Measurements from ENCODE around the gene NIPAL3.
"Not testable (repeated sequence)": the region's sequence is repeated elsewhere in the genome, so short reads cannot be mapped to it uniquely, and the experiment has no call there.

NIPAL3 gene

GRCh38 chr1:24424990-24425389 lies 9.4 kb downstream of the NIPAL3 start:
- no peak for DNase-seq (ENCODE audit: low spot score)

DNA sequence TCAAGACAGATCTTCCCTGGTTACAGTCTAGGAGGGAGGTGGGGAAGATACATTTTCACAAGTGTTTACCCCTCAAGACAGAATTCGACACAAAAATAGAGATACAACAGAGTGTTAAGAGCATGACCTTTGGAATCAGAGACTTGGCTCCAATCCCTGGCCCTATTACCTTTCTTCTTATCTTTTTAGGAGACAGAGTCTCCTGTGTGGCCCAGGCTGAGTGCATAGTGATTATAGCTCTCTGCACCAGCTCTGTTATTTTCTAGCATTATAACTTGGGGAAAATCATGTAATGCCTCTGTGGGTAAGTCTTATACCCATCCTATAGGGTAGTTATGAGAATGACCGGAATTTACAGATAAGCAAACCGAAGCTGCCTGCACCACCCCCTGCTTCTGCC lies 9.8 kb downstream of the NIPAL3 start:
- DNase-seq (ENCODE audit: low spot score), result no peak

DNA sequence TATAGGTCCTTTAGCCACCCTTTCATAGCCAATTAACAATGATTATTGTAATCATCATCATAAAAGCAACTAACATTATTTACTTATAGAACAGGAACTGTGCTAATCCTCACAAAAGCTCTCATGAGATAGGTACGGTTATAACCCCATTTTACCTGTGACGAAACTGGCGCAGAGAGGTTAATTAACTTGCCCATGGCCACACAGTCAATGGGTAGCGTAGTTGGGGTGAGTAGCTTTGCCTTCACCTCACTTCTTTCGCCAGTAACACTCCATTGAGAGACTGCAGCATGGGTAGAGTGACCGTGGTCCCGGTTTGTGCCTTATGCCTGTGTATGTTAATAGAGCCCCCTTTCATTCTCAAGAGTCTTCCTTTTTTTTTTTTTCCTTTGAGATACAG lies 10.3 kb downstream of the NIPAL3 start:
- no peak for DNase-seq (ENCODE audit: low spot score)

DNA sequence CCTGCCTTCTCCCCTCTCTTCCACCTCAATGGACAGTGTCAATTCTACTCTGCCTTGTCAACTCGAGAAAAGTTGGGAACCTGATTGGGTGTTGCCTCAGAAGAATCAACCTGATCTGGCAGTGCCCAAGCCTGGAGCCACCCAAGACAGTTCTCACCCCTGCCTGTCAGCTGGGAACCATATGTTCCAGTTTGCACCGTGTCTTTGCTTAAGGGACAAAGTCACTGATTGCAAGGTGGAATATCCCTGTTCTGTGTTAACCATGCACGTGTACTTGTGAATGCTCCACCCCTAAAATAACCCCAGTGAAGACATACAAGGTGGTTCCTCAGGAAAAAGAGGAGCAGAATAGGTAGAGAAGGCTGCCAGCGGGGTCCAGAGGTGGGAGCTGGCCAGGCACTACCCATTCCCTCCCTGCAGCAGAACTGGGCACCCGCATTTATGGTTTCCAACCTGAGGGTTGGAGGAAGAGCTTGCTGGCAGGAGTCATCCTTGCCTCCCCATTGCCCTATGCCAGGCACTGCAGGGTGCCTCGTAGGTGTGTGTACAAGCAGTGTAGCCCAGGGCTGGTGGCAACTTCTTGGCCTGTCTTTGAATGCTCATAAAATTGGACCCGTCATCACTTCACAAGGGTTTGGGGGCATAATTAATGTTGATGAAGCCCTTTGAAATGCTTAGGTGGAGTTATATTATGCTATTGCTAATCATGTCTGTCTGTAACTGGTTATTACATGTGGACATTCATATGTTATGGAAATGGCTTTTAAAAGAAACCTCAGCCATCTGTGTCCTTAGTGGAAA lies 11.3 kb downstream of the NIPAL3 start:
- DNase-seq (ENCODE audit: low spot score), result no peak

DNA sequence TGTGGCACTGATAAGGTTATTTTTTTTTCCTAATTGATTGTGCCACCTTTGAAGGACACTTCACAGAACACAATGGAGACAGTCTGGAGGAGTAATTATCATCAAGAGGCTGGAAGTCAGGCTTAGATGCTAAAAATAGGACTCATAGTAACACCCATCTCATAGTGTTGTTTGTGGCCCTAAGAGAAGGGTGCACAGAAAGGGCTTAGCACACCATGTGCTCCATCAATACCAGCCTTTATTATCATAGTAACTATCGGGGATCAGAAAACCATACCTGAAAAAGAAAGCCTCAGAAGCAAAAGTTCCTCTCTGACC lies 11.9 kb downstream of the NIPAL3 start:
- DNase-seq (ENCODE audit: low spot score), result no peak

DNA sequence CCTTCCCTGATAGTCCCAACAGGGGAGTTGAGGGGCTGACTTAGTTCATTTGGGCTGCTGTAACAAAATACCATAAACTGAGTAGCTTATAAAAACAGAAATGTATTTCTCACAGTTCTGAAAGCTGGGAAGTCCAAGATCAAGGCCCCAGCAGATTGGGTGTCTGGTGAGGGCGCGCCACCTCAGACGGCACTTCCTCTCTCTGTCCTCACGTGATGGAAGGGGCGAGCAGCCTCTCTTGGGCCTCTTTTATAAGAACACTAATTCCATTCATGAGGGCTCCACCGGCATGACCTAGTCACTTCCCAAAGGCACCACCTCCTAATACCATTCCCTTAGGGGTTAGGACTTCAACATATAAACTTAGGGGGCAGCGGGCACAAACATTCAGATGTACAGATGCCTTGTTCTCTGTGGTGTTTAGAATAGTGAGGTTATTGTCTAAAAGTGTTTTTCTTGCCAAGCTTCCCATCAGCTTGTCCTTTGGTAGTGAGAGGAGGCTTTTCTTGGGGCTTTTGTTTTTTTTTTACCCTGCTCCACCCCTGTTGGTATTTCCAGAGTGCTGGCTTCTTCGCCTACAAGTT lies 20.3 kb downstream of the NIPAL3 start:
- peak; percentile 61 for DNase-seq (ENCODE audit: low spot score)

DNA sequence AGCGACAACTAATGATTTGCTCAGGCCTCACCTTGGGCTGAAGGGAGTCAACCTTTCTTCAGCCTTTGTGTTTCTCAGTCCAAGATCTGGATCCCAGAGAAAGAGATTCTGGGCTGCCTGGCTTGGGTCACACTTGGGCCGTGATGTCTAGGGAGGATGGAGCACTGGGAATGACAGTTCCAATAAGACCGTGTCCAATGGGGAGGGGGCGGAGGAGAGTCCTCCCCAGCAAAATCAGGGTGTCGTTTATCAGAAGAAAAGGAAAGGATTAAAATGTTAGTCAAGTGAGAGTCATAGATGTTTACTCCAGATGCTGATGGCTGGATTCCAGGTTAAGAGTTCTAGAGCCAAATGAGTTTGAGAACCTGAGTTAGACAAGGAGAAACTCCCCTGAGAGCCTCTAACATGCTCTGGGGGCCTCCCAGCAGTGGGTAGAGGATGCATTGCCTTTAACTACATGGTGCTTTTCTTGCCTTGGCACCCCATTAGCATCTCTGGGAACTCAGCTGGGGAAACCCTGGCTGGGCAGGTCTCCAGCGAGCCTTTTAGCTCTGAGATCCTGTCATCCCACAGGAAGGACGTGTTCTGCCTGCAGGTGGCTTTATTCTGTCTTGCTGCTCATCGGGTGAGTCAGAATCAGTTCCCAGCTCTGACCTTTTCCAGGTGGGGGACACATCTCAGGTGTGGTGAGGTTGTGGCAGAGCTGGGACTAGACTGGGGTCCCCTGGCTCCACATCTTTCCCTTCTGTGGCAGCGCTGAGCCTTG lies 22.2 kb downstream of the NIPAL3 start:
- DNase-seq (ENCODE audit: low spot score), result no peak

GRCh38 chr1:24438423-24438901 lies 22.9 kb downstream of the NIPAL3 start:
- DNase-seq (ENCODE audit: low spot score), result peak; percentile 64

- DNase-seq (ENCODE audit: low spot score), result no peak
Measured at GRCh38 chr1:24440436-24440835, 24.8 kb downstream of the NIPAL3 start.

- DNase-seq (ENCODE audit: low spot score), result no peak
Measured at GRCh38 chr1:24441480-24441879, 25.9 kb downstream of the NIPAL3 start.

GRCh38 chr1:24441996-24442668 lies 26.5 kb downstream of the NIPAL3 start:
- DNase-seq (ENCODE audit: low spot score), result no peak

- DNase-seq (ENCODE audit: low spot score), result no peak
Measured at GRCh38 chr1:24442764-24443163, 27.2 kb downstream of the NIPAL3 start.

- peak; percentile 44 for DNase-seq (ENCODE audit: low spot score)
Measured at GRCh38 chr1:24443241-24443656, 27.6 kb downstream of the NIPAL3 start.

DNA sequence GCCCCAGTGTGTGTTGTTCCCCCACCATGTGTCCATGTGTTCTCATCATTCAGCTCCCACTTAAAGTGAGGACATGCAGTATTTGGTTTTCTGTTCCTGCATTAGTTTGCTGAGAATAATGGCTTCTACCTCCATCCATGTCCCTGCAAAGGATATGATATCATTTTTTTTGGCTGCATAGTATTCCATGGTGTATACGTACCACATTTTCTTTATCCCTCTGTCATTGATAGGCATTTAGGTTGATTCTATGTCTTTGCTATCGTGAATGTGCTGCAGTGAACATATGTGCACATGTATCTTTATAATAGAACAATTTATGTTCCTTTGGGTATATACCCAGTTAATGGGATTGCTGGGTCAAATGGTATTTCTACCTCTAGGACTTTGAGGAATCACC lies 30.8 kb downstream of the NIPAL3 start:
- DNase-seq (ENCODE audit: low spot score), result not testable (repeated sequence)

- no peak for DNase-seq (ENCODE audit: low spot score)
Measured at GRCh38 chr1:24450316-24450715, 34.7 kb downstream of the NIPAL3 start.

DNA sequence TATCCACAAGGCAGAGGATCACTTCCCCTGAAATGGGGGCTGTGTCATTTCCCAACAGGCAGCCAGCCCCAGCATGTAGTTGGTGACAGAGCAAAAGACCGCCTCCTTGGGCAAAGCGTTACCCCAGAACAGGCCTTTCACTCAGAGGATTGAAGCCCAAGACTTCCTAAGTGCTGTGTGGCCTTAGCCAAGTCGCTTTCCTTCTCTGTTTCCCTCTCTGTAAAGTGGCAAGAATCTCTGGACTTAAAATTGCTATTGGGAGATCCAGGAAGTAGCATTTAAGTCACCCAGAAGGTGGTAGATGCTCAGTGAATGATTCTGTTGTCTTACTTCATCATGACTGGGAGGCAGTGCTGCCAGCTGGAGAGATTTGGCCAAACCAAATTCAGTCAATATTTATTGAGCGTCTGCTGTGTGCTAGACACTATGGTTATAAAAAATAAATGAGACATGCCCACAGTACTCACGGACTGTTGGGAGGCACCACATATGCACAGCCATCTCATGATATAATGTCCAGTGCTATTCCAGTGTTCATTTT lies 35.3 kb downstream of the NIPAL3 start:
- DNase-seq (ENCODE audit: low spot score), result no peak

DNA sequence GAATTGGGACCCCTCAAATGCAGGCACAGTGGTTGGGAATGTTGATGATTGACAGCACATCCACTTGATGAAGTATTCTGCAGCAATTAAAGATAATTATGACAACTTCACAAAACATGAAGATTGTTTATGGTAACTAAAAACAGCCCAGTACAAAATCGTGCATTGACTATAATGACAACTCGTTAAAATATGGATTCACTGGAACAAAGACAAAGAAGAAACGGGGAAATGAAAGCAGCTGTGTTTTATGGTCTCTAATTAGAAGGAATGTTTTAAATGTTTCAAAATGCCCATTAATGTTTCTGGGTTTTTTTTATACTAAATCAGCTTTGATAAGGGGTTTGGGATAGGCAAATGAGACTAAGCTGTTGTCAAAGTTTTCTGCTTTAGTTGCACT lies 36.1 kb downstream of the NIPAL3 start:
- DNase-seq (ENCODE audit: low spot score), result no peak

DNA sequence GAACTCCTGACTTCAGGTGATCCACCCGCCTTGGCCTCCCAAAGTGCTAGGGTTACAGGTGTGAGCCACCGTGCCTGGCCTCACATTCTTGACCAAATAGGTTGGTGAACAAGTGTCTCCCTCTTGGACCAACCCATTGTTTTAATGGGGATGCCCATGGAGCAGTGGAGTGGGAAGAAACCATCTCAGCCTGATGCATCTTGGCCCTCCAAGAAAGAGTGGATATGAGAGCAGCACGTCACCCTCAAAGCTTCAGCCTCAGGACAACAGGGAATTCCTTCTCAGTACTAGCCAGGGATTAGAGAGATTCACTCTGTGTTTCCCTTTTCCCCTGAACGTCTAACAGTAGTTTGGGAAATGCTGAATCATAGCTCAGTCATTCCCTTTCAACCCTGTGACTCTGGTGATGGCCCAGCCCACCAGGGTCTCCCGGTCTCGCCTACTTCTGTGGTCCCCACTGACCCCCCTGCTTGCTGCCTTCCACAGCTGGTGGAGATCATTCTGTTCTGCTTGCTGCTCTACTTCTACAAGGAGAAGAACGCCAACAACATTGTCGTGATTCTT lies 37.4 kb downstream of the NIPAL3 start:
- DNase-seq (ENCODE audit: low spot score), result no peak

GRCh38 chr1:24454673-24455072 lies 39.1 kb downstream of the NIPAL3 start:
- no peak for DNase-seq (ENCODE audit: low spot score)

GRCh38 chr1:24455272-24455671 lies 39.7 kb downstream of the NIPAL3 start:
- DNase-seq (ENCODE audit: low spot score), result no peak

GRCh38 chr1:24457866-24458265 lies 42.3 kb downstream of the NIPAL3 start:
- no peak for DNase-seq (ENCODE audit: low spot score)
